Vagina (tissue), 2 donors: Measurements from ENCODE around the gene CFAP69. TPM values are rescaled to one million over a fixed set of nuclear protein-coding genes. Genes with fewer than 3 reads are reported as not detected.
"Not testable (repeated sequence)": the region's sequence is repeated elsewhere in the genome, so short reads cannot be mapped to it uniquely, and the experiment has no call there.

Experiments used
- DNase-seq, 2 donors: peaks; one replicate each; pipeline ENCODE4 v3.0.0-alpha.2; 2017; ENCODE audit errors: extremely low spot score in 2 of 2
- H3K27ac ChIP-seq: fragments of 200-600 bp; sonication (generic); one replicate; pipeline ENCODE4 v1.5.1; 2019
- H3K27me3 ChIP-seq: fragments of 200-600 bp; sonication (generic); one replicate; pipeline ENCODE4 v1.5.1; 2019
- H3K36me3 ChIP-seq, 2 donors: fragments of 200-600 bp; sonication (generic); one replicate each; pipeline ENCODE4 v1.5.1; 2017 to 2019
- H3K4me1 ChIP-seq: fragments of 200-600 bp; sonication (generic); one replicate; pipeline ENCODE4 v1.5.1; 2019
- H3K4me3 ChIP-seq, 2 donors: fragments of 200-600 bp; sonication (generic); 1 replicate in 1 of 2; 2 replicates in 1 of 2; pipeline ENCODE4 v1.5.1; 2016 to 2019
- H3K9me3 ChIP-seq: fragments of 200-600 bp; sonication (generic); one replicate; pipeline ENCODE4 v1.5.1; 2019
- POLR2A ChIP-seq, 2 donors: fragments of 450-650 bp; IDR thresholded peaks; one replicate each; pipeline ENCODE4 v1.6.1; 2017; ENCODE audit warnings: antibody characterized with exemption in 2 of 2, mild to moderate bottlenecking in 2 of 2, moderate library complexity in 2 of 2
- POLR2AphosphoS5 ChIP-seq, 2 donors: sonication (generic); formaldehyde crosslinking; IDR thresholded peaks; one replicate each; pipeline ENCODE4 v1.9.0; 2017; ENCODE audit warnings: antibody characterized with exemption in 2 of 2, mild to moderate bottlenecking in 2 of 2, low read depth in 1 of 2; ENCODE audit not compliant: insufficient read depth in 1 of 2
- intact Hi-C: fragments of 100-400 bp; cut with DNase I; formaldehyde crosslinking; loops from one replicate; pipeline ENCODE4 v1.15.1; 2023
- small RNA-seq: library from RNA; depleted of rRNA; stranded (forward); fragments of <200 nt; gene quantifications from one replicate; pipeline ENCODE3, GENCODE V24; 2016
- total RNA-seq: library from RNA; depleted of rRNA; stranded (reverse); fragments of >200 nt; gene quantifications from one replicate; pipeline ENCODE4 v1.2.3, GENCODE V29; 2016
- TF ChIP-seq, protein P1 (sequence below), 3 experiments: fragments of 450-650 bp in 2 of 3; fragments of 200-600 bp in 1 of 3; sonication (generic) in 1 of 3; IDR thresholded peaks; one replicate each; pipeline ENCODE4 v1.5.1; 2017 to 2019; ENCODE audit warnings: antibody characterized with exemption in 3 of 3, mild to moderate bottlenecking in 2 of 3, moderate library complexity in 2 of 3

Gene CFAP69
- total RNA-seq, 1 donor from 2014 or later, result 2.7 TPM

DNA sequence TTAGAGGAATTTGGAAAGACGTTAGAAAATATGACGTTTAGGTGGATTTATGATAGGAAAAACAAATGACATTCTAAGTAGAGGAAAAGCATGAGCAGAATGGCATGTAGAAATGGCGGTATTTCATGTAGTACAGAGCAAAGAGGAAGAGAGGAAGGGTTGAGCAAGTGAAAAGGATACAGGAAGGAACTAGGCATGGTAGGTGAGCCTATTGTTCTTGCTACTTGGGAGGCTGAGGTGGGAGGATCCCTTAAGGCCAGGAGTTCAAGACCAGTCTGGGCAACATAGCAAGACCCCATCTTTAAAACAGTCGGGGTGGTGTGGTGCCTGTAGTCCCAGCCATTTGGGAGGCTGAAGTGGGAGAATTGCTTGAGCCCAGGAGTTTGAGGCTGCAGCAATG is 102.8 kb downstream of the CFAP69 start:
- peaks cover 15% of the 10 kb centered on the region for H3K4me1 ChIP-seq
- no peak overlapping the region for H3K27ac ChIP-seq
- no peak for DNase-seq
- TF ChIP-seq POLR2AphosphoS5 (IDR thresholded peaks at IDR 0.05; ENCODE audit: insufficient read depth in 1 of 2, low read depth in 1 of 2) (no peak), POLR2A (IDR thresholded peaks at IDR 0.05) (no peak)
- TF ChIP-seq, protein P1, sequence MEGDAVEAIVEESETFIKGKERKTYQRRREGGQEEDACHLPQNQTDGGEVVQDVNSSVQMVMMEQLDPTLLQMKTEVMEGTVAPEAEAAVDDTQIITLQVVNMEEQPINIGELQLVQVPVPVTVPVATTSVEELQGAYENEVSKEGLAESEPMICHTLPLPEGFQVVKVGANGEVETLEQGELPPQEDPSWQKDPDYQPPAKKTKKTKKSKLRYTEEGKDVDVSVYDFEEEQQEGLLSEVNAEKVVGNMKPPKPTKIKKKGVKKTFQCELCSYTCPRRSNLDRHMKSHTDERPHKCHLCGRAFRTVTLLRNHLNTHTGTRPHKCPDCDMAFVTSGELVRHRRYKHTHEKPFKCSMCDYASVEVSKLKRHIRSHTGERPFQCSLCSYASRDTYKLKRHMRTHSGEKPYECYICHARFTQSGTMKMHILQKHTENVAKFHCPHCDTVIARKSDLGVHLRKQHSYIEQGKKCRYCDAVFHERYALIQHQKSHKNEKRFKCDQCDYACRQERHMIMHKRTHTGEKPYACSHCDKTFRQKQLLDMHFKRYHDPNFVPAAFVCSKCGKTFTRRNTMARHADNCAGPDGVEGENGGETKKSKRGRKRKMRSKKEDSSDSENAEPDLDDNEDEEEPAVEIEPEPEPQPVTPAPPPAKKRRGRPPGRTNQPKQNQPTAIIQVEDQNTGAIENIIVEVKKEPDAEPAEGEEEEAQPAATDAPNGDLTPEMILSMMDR (IDR thresholded peaks at IDR 0.05), result no peak
- H3K4me3 ChIP-seq, result no peak overlapping the region
- H3K9me3 ChIP-seq, result no peaks in the 10 kb centered on the region
- intact Hi-C loops, result loop anchor here (5.0 kb wide), 1 partner anchor 55 kb away; the partner anchor contains the start of gene CLDN12
- H3K27me3 ChIP-seq, result no peaks in the 10 kb centered on the region
- no peaks in the 10 kb centered on the region for H3K36me3 ChIP-seq

DNA sequence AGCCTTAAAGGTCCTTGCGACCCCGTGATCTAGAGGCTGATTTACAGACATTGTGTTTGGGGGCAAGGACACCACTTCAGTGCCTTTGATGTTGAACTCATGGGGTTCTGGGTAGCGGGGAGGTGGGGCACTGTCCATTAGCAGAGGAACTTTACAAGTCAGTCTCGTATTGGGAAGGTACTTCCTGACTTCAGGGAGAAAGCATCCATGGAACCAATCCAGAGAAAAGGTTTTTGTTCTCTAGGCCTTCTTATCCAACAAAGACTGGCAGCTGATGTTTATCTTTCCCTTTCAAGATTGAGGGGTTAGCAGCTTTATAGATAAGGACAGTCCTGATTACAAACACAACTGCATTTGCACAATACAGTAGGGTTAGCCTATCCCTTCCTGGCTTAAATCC is 104.3 kb downstream of the CFAP69 start:
- no peak overlapping the region for H3K27ac ChIP-seq
- H3K4me1 ChIP-seq, result peaks cover 15% of the 10 kb centered on the region
- no peaks in the 10 kb centered on the region for H3K27me3 ChIP-seq
- H3K4me3 ChIP-seq, result no peak overlapping the region
- DNase-seq, result no peak
- no peaks in the 10 kb centered on the region for H3K9me3 ChIP-seq
- intact Hi-C loops, result loop anchor here (5.0 kb wide), 1 partner anchor 53 kb away; the partner anchor contains the start of gene CLDN12
- no peak for TF ChIP-seq POLR2A (IDR thresholded peaks at IDR 0.05)
- TF ChIP-seq, protein P1 (IDR thresholded peaks at IDR 0.05), result no peak
- no peak for TF ChIP-seq POLR2AphosphoS5 (IDR thresholded peaks at IDR 0.05; ENCODE audit: insufficient read depth in 1 of 2, low read depth in 1 of 2)
- H3K36me3 ChIP-seq, result no peaks in the 10 kb centered on the region

DNA sequence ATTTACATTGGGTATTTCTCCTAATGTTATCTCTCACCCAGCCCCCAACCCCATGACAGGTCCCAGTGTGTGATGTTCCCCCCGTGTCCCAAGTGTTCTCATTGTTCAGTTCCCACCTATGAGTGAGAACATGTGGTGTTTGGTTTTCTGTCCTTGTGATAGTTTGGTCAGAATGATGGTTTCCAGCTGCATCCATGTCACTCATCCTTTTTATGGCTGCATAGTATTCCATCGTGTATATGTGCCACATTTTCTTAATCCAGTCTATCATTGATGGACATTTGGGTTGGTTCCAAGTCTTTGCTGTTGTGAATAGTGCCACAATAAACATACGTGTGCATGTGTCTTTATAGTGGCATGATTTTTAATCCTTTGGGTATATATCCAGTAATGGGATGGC is 105.1 kb downstream of the CFAP69 start:
- H3K9me3 ChIP-seq, H3K27ac ChIP-seq, H3K4me3 ChIP-seq, H3K36me3 ChIP-seq, intact Hi-C loops, H3K27me3 ChIP-seq, DNase-seq: not testable (repeated sequence)
- peaks cover 15% of the 10 kb centered on the region for H3K4me1 ChIP-seq

DNA sequence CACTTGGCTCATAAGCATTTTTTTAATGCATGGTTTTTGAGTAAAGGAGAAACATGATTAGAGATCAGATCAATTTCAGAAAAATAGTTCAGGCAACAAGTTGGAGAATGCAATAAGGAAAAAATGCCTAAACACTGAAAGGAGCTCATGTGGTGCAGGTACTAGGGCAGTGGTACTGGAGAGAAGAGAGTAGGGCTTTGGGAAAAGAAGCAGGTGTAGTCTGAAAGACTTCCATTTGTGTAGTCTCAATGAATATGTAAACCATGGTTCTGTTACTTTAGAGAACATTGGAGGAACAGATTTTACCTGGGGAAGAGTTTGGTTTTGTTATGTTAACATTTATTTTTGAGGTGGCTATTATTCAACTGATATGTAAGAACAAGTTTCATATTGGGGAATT is 107.0 kb downstream of the CFAP69 start:
- peaks cover 11% of the 10 kb centered on the region for H3K4me1 ChIP-seq
- no peak for DNase-seq
- H3K9me3 ChIP-seq, result no peaks in the 10 kb centered on the region
- intact Hi-C loops, result no loop called here
- TF ChIP-seq, protein P1 (IDR thresholded peaks at IDR 0.05), result no peak
- TF ChIP-seq POLR2AphosphoS5 (IDR thresholded peaks at IDR 0.05; ENCODE audit: insufficient read depth in 1 of 2, low read depth in 1 of 2) (no peak), POLR2A (IDR thresholded peaks at IDR 0.05) (no peak)
- H3K4me3 ChIP-seq, result no peak overlapping the region
- H3K36me3 ChIP-seq, result peaks cover 0 to 15% of the 10 kb centered on the region in 2 donors
- H3K27ac ChIP-seq, result no peak overlapping the region
- H3K27me3 ChIP-seq, result no peaks in the 10 kb centered on the region

Small RNA genes lying within 50 kb of the gene (small RNA-seq; reads per million reads assigned to genes)
- gene RF00019, result not detected

Other genes with a start within 250 kb of the CFAP69 start
- gene STEAP1, start 90.7 kb upstream of the CFAP69 start, total RNA-seq, result 24.3 TPM
- 32.2 TPM for gene STEAP2, start 33.4 kb upstream of the CFAP69 start, total RNA-seq
- not detected for gene FAM237B, start 76.1 kb downstream of the CFAP69 start, total RNA-seq
- gene GTPBP10, start 101.5 kb downstream of the CFAP69 start, total RNA-seq, result 11.0 TPM
- 21.4 TPM for gene CLDN12, start 158.3 kb downstream of the CFAP69 start, total RNA-seq
- gene PTTG1IP2, start 224.5 kb downstream of the CFAP69 start, total RNA-seq, result not detected